GM12872 (cell line): ENCODE data around the gene NACC2.
A peak's percentile ranks its signal among the peaks of the same experiment; 100 is the strongest.

Experiments
- CTCF ChIP-seq: IDR thresholded peaks from 3 replicates; pipeline ENCODE4 v1.5.1; 2011; ENCODE audit warnings: low read depth, mild to moderate bottlenecking, low read length, moderate library complexity; ENCODE audit not compliant: insufficient read depth

Gene NACC2

GRCh38 chr9:136133191-136133958, 38.3 kb upstream of the NACC2 start:
- peak; percentile 20; the same call in 1 of the 3 replicates for TF ChIP-seq CTCF

- TF ChIP-seq CTCF, result no peak
Measured at GRCh38 chr9:136132512-136133050, 37.5 kb upstream of the NACC2 start.

GRCh38 chr9:136131629-136132511, 36.8 kb upstream of the NACC2 start:
- no peak for TF ChIP-seq CTCF

- no peak for TF ChIP-seq CTCF
Measured at GRCh38 chr9:136129176-136129575, 34.1 kb upstream of the NACC2 start.

- TF ChIP-seq CTCF, result no peak
Measured at GRCh38 chr9:136128436-136128835, 33.3 kb upstream of the NACC2 start.

- no peak for TF ChIP-seq CTCF
Measured at GRCh38 chr9:136127313-136127712, 32.2 kb upstream of the NACC2 start.

GRCh38 chr9:136124976-136125692, 30.0 kb upstream of the NACC2 start:
- TF ChIP-seq CTCF, result no peak
